ENCODE measurements around the gene KCNJ6. TPM values are rescaled to one million over a fixed set of nuclear protein-coding genes. Genes with fewer than 3 reads are reported as not detected.

KCNJ6 gene
- total RNA-seq, 1 experiment from 2014 or later = 1.2 TPM

- no peak for DNase-seq
- H3K9me3 Mint-ChIP-seq = peaks cover 0 to 6% of the 10 kb centered on the region in 2 experiments; a peak in 2 of 5 replicates
- no CpG with 5 or more reads among the region's 10 CpGs for WGBS (ENCODE audit: extremely low coverage, insufficient read length, low lambda C conversion rate)
These were observed 164.8 kb downstream of the KCNJ6 start for GRCh38 chr21:37751268-37751975.

More at GRCh38 chr21:37751268-37751975, 164.8 kb downstream of the KCNJ6 start:
- Mint-ChIP-seq H3K4me3 (no peak overlapping the region), H3K36me3 (ENCODE audit: insufficient read depth in 1 of 3, low read depth in 3 of 3) (peaks cover 0 to 3% (median 0%) of the 10 kb centered on the region in 3 experiments; a peak in 3 of 7 replicates), H3K4me1 (peaks cover 18 to 22% of the 10 kb centered on the region in 2 experiments), H3K27me3 (ENCODE audit: low read depth) (peaks cover 4% of the 10 kb centered on the region; the same call in 1 of the 2 replicates), H3K27ac (no peak overlapping the region)
- no peak for TF ChIP-seq CTCF (conservative IDR thresholded peaks at IDR 0.05)
- Histone ChIP-seq H3K14ac (ENCODE audit: insufficient read depth, low read length) (no peak overlapping the region), H3K23ac (ENCODE audit: insufficient read length, low read depth, low read length) (no peak overlapping the region), H3K27ac (ENCODE audit: insufficient read length, low read depth, low read length) (no peak overlapping the region), H2BK5ac (ENCODE audit: insufficient read length, low read length) (no peak overlapping the region), H3T11ph (ENCODE audit: low read length) (no peak overlapping the region), H3K79me2 (ENCODE audit: insufficient read depth, low read length) (no peaks in the 10 kb centered on the region), H4K5ac (ENCODE audit: insufficient read length, low read depth, low read length) (no peak overlapping the region), H2BK120ac (ENCODE audit: low read depth, low read length, poor library complexity, severe bottlenecking) (no peak overlapping the region), H3K4me2 (ENCODE audit: insufficient read depth, insufficient read length, low read length) (no peak overlapping the region), H4K91ac (ENCODE audit: insufficient read length, low read depth, low read length) (no peak overlapping the region), H3K4ac (ENCODE audit: low read depth, low read length) (no peak overlapping the region), H3K27me3 (ENCODE audit: insufficient read depth, low read length) (no peaks in the 10 kb centered on the region), H3K23me2 (ENCODE audit: insufficient read length, low read depth, low read length, poor library complexity, severe bottlenecking) (no peaks in the 10 kb centered on the region), H2BK20ac (ENCODE audit: low read depth, low read length, poor library complexity, severe bottlenecking) (no peak overlapping the region), H3K9me3 (ENCODE audit: control insufficient read depth, low read depth, low read length) (no peaks in the 10 kb centered on the region), H3K18ac (ENCODE audit: insufficient read length, low read depth, low read length) (no peak overlapping the region), H2AFZ (ENCODE audit: low read length) (no peak overlapping the region), H3K79me1 (ENCODE audit: insufficient read depth, low read depth, low read length, poor library complexity, severe bottlenecking) (no peaks in the 10 kb centered on the region), H4K20me1 (ENCODE audit: control insufficient read depth, insufficient read depth, insufficient read length) (no peaks in the 10 kb centered on the region), H2AK5ac (ENCODE audit: insufficient read length, low read length) (no peak overlapping the region), H2BK12ac (ENCODE audit: insufficient read length, low read depth, low read length) (no peak overlapping the region), H3K9ac (ENCODE audit: extremely low read depth, insufficient read length, low read length) (no peak overlapping the region), H4K8ac (replicated peaks; ENCODE audit: insufficient read length, low read depth, low read length) (no peak overlapping the region), H3K56ac (ENCODE audit: insufficient read length, low read depth, low read length) (no peak overlapping the region), H3K4me1 (ENCODE audit: insufficient read depth, low read length) (peaks cover 5% of the 10 kb centered on the region; the same call in 1 of the 2 replicates), H2BK15ac (ENCODE audit: low read depth, low read length) (no peak overlapping the region)

Data from H9 (cell line).